Muscle of back (tissue), 11 donors: ENCODE measurements around the gene MUSK. TPM values are rescaled to one million over a fixed set of nuclear protein-coding genes. Genes with fewer than 3 reads are reported as not detected.
A peak's percentile ranks its signal among the peaks of the same experiment; 100 is the strongest.
"Not testable (repeated sequence)": the region's sequence is repeated elsewhere in the genome, so short reads cannot be mapped to it uniquely, and the experiment has no call there.

Experiments used
- DNase-seq, 3 donors: peaks; one replicate each; pipeline versions ENCODE4 v3.0.0 to v3.0.0-alpha.2; 2013
- polyA plus RNA-seq, 10 donors: library from polyadenylated mRNA; unstranded; fragments of 120-200 nt; gene quantifications; one replicate each; pipeline ENCODE4 v1.2.1, GENCODE V29; 2013; ENCODE audit not compliant: insufficient read length in 10 of 10

MUSK gene
- polyA plus RNA-seq, 10 donors = 7.4 to 19.9 (median 11.2) TPM

- DNase-seq = no peak
Measured at GRCh38 chr9:110758201-110758600, 89.6 kb downstream of the MUSK start.

GRCh38 chr9:110762783-110763182, 94.2 kb downstream of the MUSK start:
- no peak for DNase-seq

- no peak for DNase-seq
Measured at GRCh38 chr9:110763568-110763967, 95.0 kb downstream of the MUSK start.

GRCh38 chr9:110764006-110764405, 95.4 kb downstream of the MUSK start:
- DNase-seq = no peak

- no peak for DNase-seq
Measured at GRCh38 chr9:110765926-110766325, 97.3 kb downstream of the MUSK start.

GRCh38 chr9:110767559-110768063, 99.0 kb downstream of the MUSK start:
- peak; percentile 67 to 81 (median 74) for DNase-seq

GRCh38 chr9:110768886-110769285, 100.3 kb downstream of the MUSK start:
- DNase-seq = no peak

GRCh38 chr9:110769667-110770066, 101.1 kb downstream of the MUSK start:
- DNase-seq = peak in 1 of 3 donors; percentile 54

GRCh38 chr9:110775724-110776123, 107.1 kb downstream of the MUSK start:
- DNase-seq = no peak

GRCh38 chr9:110776221-110776620, 107.6 kb downstream of the MUSK start:
- DNase-seq = peak in 1 of 3 donors; percentile 51

- DNase-seq = no peak
Measured at GRCh38 chr9:110777196-110777875, 108.7 kb downstream of the MUSK start.

- no peak for DNase-seq
Measured at GRCh38 chr9:110777876-110778215, 109.3 kb downstream of the MUSK start.

GRCh38 chr9:110782701-110783100, 114.1 kb downstream of the MUSK start:
- no peak for DNase-seq

GRCh38 chr9:110784309-110784708, 115.7 kb downstream of the MUSK start:
- DNase-seq = no peak

GRCh38 chr9:110785166-110785565, 116.6 kb downstream of the MUSK start:
- peak in 1 of 3 donors; percentile 73 for DNase-seq

- not testable (repeated sequence) for DNase-seq
Measured at GRCh38 chr9:110788396-110788795, 119.8 kb downstream of the MUSK start.

- no peak for DNase-seq
Measured at GRCh38 chr9:110788871-110789270, 120.3 kb downstream of the MUSK start.

GRCh38 chr9:110797611-110798010, 129.0 kb downstream of the MUSK start:
- DNase-seq = peak in 1 of 3 donors; percentile 71

- DNase-seq = no peak
Measured at GRCh38 chr9:110799396-110799795, 130.8 kb downstream of the MUSK start.

GRCh38 chr9:110801426-110801825, 132.8 kb downstream of the MUSK start:
- no peak for DNase-seq

- peak; percentile 38 to 67 (median 52) for DNase-seq
Measured at GRCh38 chr9:110802416-110803035, 133.9 kb downstream of the MUSK start.

- DNase-seq = no peak
Measured at GRCh38 chr9:110807956-110808598, 139.5 kb downstream of the MUSK start.

GRCh38 chr9:110808599-110808980, 140.0 kb downstream of the MUSK start:
- DNase-seq = no peak
